ENCODE data around the gene PRH1. TPM values are rescaled to one million over a fixed set of nuclear protein-coding genes. Genes with fewer than 3 reads are reported as not detected.

PRH1 gene
- 6.9 and 9.4 TPM in 2 replicates for total RNA-seq (2014; rRNA removed; shearing (Covaris generic))

GRCh38 chr12:10884086-10884725 is at the start of gene PRH1:
Gene PRH1, minus strand, starts transcription at chr12:10884255. Its CDS starts 38 bp downstream, at chr12:10884217.
- Histone ChIP-seq H3K4me1 (replicated peaks) (no peaks in the 10 kb centered on the region), H3K4me3 (no peak within 1 kb of the TSS), H3K27me3 (replicated peaks) (no peaks in the 10 kb centered on the region), H3K36me3 (peaks cover 4% of the 10 kb centered on the region; the same call in 1 of the 2 replicates), H3K9me3 (replicated peaks) (no peaks in the 10 kb centered on the region), H3K27ac (no peak within 1 kb of the TSS)
- no peak for DNase-seq (ENCODE audit: low read depth in 1 of 2, low spot score in 2 of 2)

GRCh38 chr12:10928746-10929286 is 44.8 kb upstream of the PRH1 start, which contains the start of gene PRH2:
Gene PRH2, plus strand, starts transcription at chr12:10929236. Its CDS starts 38 bp downstream, at chr12:10929274.
- no peaks in the 10 kb centered on the region for H3K4me1 ChIP-seq (replicated peaks)
- H3K27ac ChIP-seq, result no peak within 1 kb of the TSS
- no peak within 1 kb of the TSS for H3K4me3 ChIP-seq
- no peaks in the 10 kb centered on the region for H3K9me3 ChIP-seq (replicated peaks)
- no peaks in the 10 kb centered on the region for H3K36me3 ChIP-seq
- no peak for DNase-seq (ENCODE audit: low read depth in 1 of 2, low spot score in 2 of 2)
- no peaks in the 10 kb centered on the region for H3K27me3 ChIP-seq (replicated peaks)

- H3K27ac ChIP-seq, result no peak overlapping the region
Measured at GRCh38 chr12:10926269-10926668, 42.2 kb upstream of the PRH1 start.

GRCh38 chr12:10919809-10920208 is 35.8 kb upstream of the PRH1 start:
- Histone ChIP-seq H3K36me3 (no peaks in the 10 kb centered on the region), H3K9me3 (replicated peaks) (no peaks in the 10 kb centered on the region; the same call in 1 of the 2 replicates), H3K4me3 (no peak overlapping the region), H3K27ac (no peak overlapping the region), H3K4me1 (replicated peaks) (no peaks in the 10 kb centered on the region), H3K27me3 (replicated peaks) (no peaks in the 10 kb centered on the region)
- DNase-seq (ENCODE audit: low read depth in 1 of 2, low spot score in 2 of 2), result no peak

More at GRCh38 chr12:10926269-10926668, 42.2 kb upstream of the PRH1 start:
- Histone ChIP-seq H3K4me1 (replicated peaks) (no peaks in the 10 kb centered on the region), H3K36me3 (no peaks in the 10 kb centered on the region), H3K27me3 (replicated peaks) (no peaks in the 10 kb centered on the region), H3K9me3 (replicated peaks) (no peaks in the 10 kb centered on the region), H3K4me3 (no peak overlapping the region)
- DNase-seq (ENCODE audit: low read depth in 1 of 2, low spot score in 2 of 2), result no peak

GRCh38 chr12:10910380-10910779 is 26.3 kb upstream of the PRH1 start:
- DNase-seq (ENCODE audit: low read depth in 1 of 2, low spot score in 2 of 2), result no peak
- Histone ChIP-seq H3K27ac (no peak overlapping the region), H3K4me3 (no peak overlapping the region), H3K36me3 (no peaks in the 10 kb centered on the region; the same call in 1 of the 2 replicates), H3K27me3 (replicated peaks) (no peaks in the 10 kb centered on the region), H3K4me1 (replicated peaks) (no peaks in the 10 kb centered on the region), H3K9me3 (replicated peaks) (no peaks in the 10 kb centered on the region)

GRCh38 chr12:10909462-10909861 is 25.4 kb upstream of the PRH1 start, which contains the start of gene TAS2R13:
Gene TAS2R13, minus strand, starts transcription at chr12:10909562. Its CDS starts 264 bp downstream, at chr12:10909298.
- Histone ChIP-seq H3K27ac (no peak within 1 kb of the TSS), H3K4me3 (no peak within 1 kb of the TSS), H3K4me1 (replicated peaks) (no peaks in the 10 kb centered on the region), H3K27me3 (replicated peaks) (no peaks in the 10 kb centered on the region), H3K9me3 (replicated peaks) (no peaks in the 10 kb centered on the region), H3K36me3 (no peaks in the 10 kb centered on the region; the same call in 1 of the 2 replicates)
- DNase-seq (ENCODE audit: low read depth in 1 of 2, low spot score in 2 of 2), result no peak

GRCh38 chr12:10904686-10905085 is 20.6 kb upstream of the PRH1 start:
- Histone ChIP-seq H3K9me3 (replicated peaks) (peaks cover 4% of the 10 kb centered on the region; the same call in 1 of the 2 replicates), H3K4me3 (no peak overlapping the region), H3K27me3 (replicated peaks) (no peaks in the 10 kb centered on the region)

GRCh38 chr12:10901427-10901826 is 17.4 kb upstream of the PRH1 start:
- DNase-seq (ENCODE audit: low read depth in 1 of 2, low spot score in 2 of 2), result no peak
- Histone ChIP-seq H3K27me3 (replicated peaks) (no peaks in the 10 kb centered on the region), H3K4me3 (no peak overlapping the region), H3K36me3 (no peaks in the 10 kb centered on the region), H3K27ac (no peak overlapping the region), H3K4me1 (replicated peaks) (no peaks in the 10 kb centered on the region), H3K9me3 (replicated peaks) (peaks cover 4% of the 10 kb centered on the region; the same call in 1 of the 2 replicates)

More at GRCh38 chr12:10904686-10905085, 20.6 kb upstream of the PRH1 start:
- Histone ChIP-seq H3K36me3 (no peaks in the 10 kb centered on the region), H3K4me1 (replicated peaks) (no peaks in the 10 kb centered on the region), H3K27ac (no peak overlapping the region)
- DNase-seq (ENCODE audit: low read depth in 1 of 2, low spot score in 2 of 2), result no peak

GRCh38 chr12:10900972-10901371 is 16.9 kb upstream of the PRH1 start:
- Histone ChIP-seq H3K9me3 (replicated peaks) (peaks cover 4% of the 10 kb centered on the region; the same call in 1 of the 2 replicates), H3K27ac (no peak overlapping the region), H3K4me3 (no peak overlapping the region), H3K36me3 (no peaks in the 10 kb centered on the region), H3K27me3 (replicated peaks) (no peaks in the 10 kb centered on the region), H3K4me1 (replicated peaks) (no peaks in the 10 kb centered on the region)
- DNase-seq (ENCODE audit: low read depth in 1 of 2, low spot score in 2 of 2), result no peak

- no peaks in the 10 kb centered on the region for H3K36me3 ChIP-seq
- H3K27me3 ChIP-seq (replicated peaks), result no peaks in the 10 kb centered on the region
Measured at GRCh38 chr12:10900530-10900929, 16.5 kb upstream of the PRH1 start.

GRCh38 chr12:10896854-10897253 is 12.8 kb upstream of the PRH1 start:
- Histone ChIP-seq H3K36me3 (no peaks in the 10 kb centered on the region), H3K9me3 (replicated peaks) (no peaks in the 10 kb centered on the region), H3K27me3 (replicated peaks) (no peaks in the 10 kb centered on the region), H3K4me1 (replicated peaks) (no peaks in the 10 kb centered on the region), H3K4me3 (no peak overlapping the region), H3K27ac (no peak overlapping the region)
- no peak for DNase-seq (ENCODE audit: low read depth in 1 of 2, low spot score in 2 of 2)

More at GRCh38 chr12:10900530-10900929, 16.5 kb upstream of the PRH1 start:
- no peak for DNase-seq (ENCODE audit: low read depth in 1 of 2, low spot score in 2 of 2)
- Histone ChIP-seq H3K27ac (no peak overlapping the region), H3K4me1 (replicated peaks) (no peaks in the 10 kb centered on the region), H3K4me3 (no peak overlapping the region), H3K9me3 (replicated peaks) (peaks cover 4% of the 10 kb centered on the region; the same call in 1 of the 2 replicates)

- Histone ChIP-seq H3K36me3 (no peaks in the 10 kb centered on the region), H3K4me1 (replicated peaks) (no peaks in the 10 kb centered on the region), H3K4me3 (no peak overlapping the region), H3K27ac (no peak overlapping the region), H3K9me3 (replicated peaks) (no peaks in the 10 kb centered on the region), H3K27me3 (replicated peaks) (no peaks in the 10 kb centered on the region)
- no peak for DNase-seq (ENCODE audit: low read depth in 1 of 2, low spot score in 2 of 2)
Measured at GRCh38 chr12:10891937-10892336, 7.9 kb upstream of the PRH1 start.

- no peak overlapping the region for H3K27ac ChIP-seq
- H3K4me3 ChIP-seq, result no peak overlapping the region
- no peaks in the 10 kb centered on the region for H3K36me3 ChIP-seq
- H3K9me3 ChIP-seq (replicated peaks), result no peaks in the 10 kb centered on the region
- H3K4me1 ChIP-seq (replicated peaks), result no peaks in the 10 kb centered on the region
- DNase-seq (ENCODE audit: low read depth in 1 of 2, low spot score in 2 of 2), result no peak
- no peaks in the 10 kb centered on the region for H3K27me3 ChIP-seq (replicated peaks)
Measured at GRCh38 chr12:10889226-10889625, 5.2 kb upstream of the PRH1 start.

GRCh38 chr12:10873378-10873777 is 10.7 kb downstream of the PRH1 start:
- H3K27me3 ChIP-seq (replicated peaks), result no peaks in the 10 kb centered on the region
- peaks cover 4% of the 10 kb centered on the region; the same call in 1 of the 2 replicates for H3K36me3 ChIP-seq
- H3K9me3 ChIP-seq (replicated peaks), result no peaks in the 10 kb centered on the region
- no peak overlapping the region for H3K4me3 ChIP-seq
- no peak overlapping the region for H3K27ac ChIP-seq
- H3K4me1 ChIP-seq (replicated peaks), result no peaks in the 10 kb centered on the region
- no peak for DNase-seq (ENCODE audit: low read depth in 1 of 2, low spot score in 2 of 2)
